Keratinocyte (primary cell): ENCODE data around the gene LRP10. TPM values are rescaled to one million over a fixed set of nuclear protein-coding genes. Genes with fewer than 3 reads are reported as not detected.

Experiments
- DNase-seq: peaks from one replicate; pipeline ENCODE4 v3.0.0-alpha.2; 2011; ENCODE audit warnings: low read depth, missing footprints, low spot score
- FAIRE-seq: peaks from 2 replicates; lab custom pipeline; 2011; peaks lifted over from hg19 to GRCh38; lab: Jason Lieb, UNC
- H2AFZ ChIP-seq: 2 replicates; pipeline ENCODE4 v1.6.0; 2012; ENCODE audit warnings: low read length, control low read depth, inconsistent platforms; ENCODE audit not compliant: control insufficient read depth
- H3K27ac ChIP-seq: 2 replicates; pipeline ENCODE4 v1.5.1; 2011; ENCODE audit warnings: low read length; ENCODE audit not compliant: control insufficient read depth, insufficient read depth
- H3K27me3 ChIP-seq: 3 replicates; pipeline ENCODE4 v1.6.0; 2011; ENCODE audit warnings: low read length; ENCODE audit not compliant: control insufficient read depth, insufficient read depth; ENCODE audit errors: extremely low read depth
- H3K36me3 ChIP-seq, 2 experiments: 2 replicates in 1 of 2; 3 replicates in 1 of 2; pipeline ENCODE4 v1.5.1; 2011; ENCODE audit warnings: low read length in 2 of 2, mild to moderate bottlenecking in 1 of 2; ENCODE audit not compliant: control insufficient read depth in 2 of 2, insufficient read depth in 2 of 2; ENCODE audit errors: extremely low read depth in 1 of 2
- H3K4me1 ChIP-seq: 3 replicates; pipeline ENCODE4 v1.5.1; 2011; ENCODE audit warnings: low read length; ENCODE audit not compliant: control insufficient read depth, insufficient read depth; ENCODE audit errors: extremely low read depth
- H3K4me2 ChIP-seq: 3 replicates; pipeline ENCODE4 v1.6.0; 2011; ENCODE audit warnings: low read depth, low read length; ENCODE audit not compliant: control insufficient read depth, insufficient read depth; ENCODE audit errors: extremely low read depth
- H3K4me3 ChIP-seq, 3 experiments: fragments of 200-600 bp in 1 of 3; sonication (generic) in 1 of 3; 2 replicates in 2 of 3; 3 replicates in 1 of 3; pipeline ENCODE4 v1.5.1; 2011 to 2016; ENCODE audit warnings: low read length in 3 of 3, mild to moderate bottlenecking in 3 of 3, control low read depth in 2 of 3, inconsistent platforms in 1 of 3, low read depth in 1 of 3, mixed read lengths in 1 of 3, mixed run types in 1 of 3, moderate library complexity in 1 of 3; ENCODE audit not compliant: control insufficient read depth in 2 of 3, insufficient read depth in 2 of 3; ENCODE audit errors: extremely low read depth in 1 of 3
- H3K79me2 ChIP-seq: 2 replicates; pipeline ENCODE4 v1.6.0; 2012; ENCODE audit warnings: low read length; ENCODE audit not compliant: control insufficient read depth, insufficient read depth
- H3K9ac ChIP-seq: 3 replicates; pipeline ENCODE4 v1.6.0; 2011; ENCODE audit warnings: low read length; ENCODE audit not compliant: control insufficient read depth, insufficient read depth; ENCODE audit errors: extremely low read depth
- H3K9me1 ChIP-seq: 3 replicates; pipeline ENCODE4 v1.6.0; 2011; ENCODE audit warnings: low read length; ENCODE audit not compliant: control insufficient read depth, insufficient read depth; ENCODE audit errors: extremely low read depth
- H3K9me3 ChIP-seq: 2 replicates; pipeline ENCODE4 v1.5.1; 2012; ENCODE audit warnings: low read depth, low read length; ENCODE audit not compliant: control insufficient read depth
- H4K20me1 ChIP-seq: 3 replicates; pipeline ENCODE4 v1.6.0; 2011; ENCODE audit warnings: low read length; ENCODE audit not compliant: control insufficient read depth, insufficient read depth; ENCODE audit errors: extremely low read depth
- EZH2 ChIP-seq: IDR thresholded peaks from one replicate; pipeline ENCODE4 v1.6.1; 2012; ENCODE audit warnings: inconsistent platforms, mild to moderate bottlenecking, low read length, moderate library complexity
- dilution Hi-C: fragments of 300-500 bp; cut with MboI; formaldehyde crosslinking; loops from one replicate; pipeline ENCODE4 v1.7.0; 2020; ENCODE audit warnings: low sequenced_read_pairs; ENCODE audit not compliant: extremely low pct_ligation_motif_present
- polyA plus RNA-seq, 5 experiments: library from polyadenylated mRNA; depleted of rRNA in 3 of 5; stranded (reverse) in 3 of 5; stranded (forward) in 1 of 5; unstranded in 1 of 5; fragments of >200 nt; gene quantifications; 1 replicate in 1 of 5; 2 replicates in 3 of 5; 3 replicates in 1 of 5; pipeline versions ENCODE4 v1.2.1 to v1.2.3, GENCODE V29; 2011 to 2012; ENCODE audit warnings: missing spikeins in 2 of 5, low read depth in 1 of 5, low replicate concordance in 1 of 5
- TF ChIP-seq, protein P1 (sequence below), 3 experiments: IDR thresholded peaks in 1 of 3; conservative IDR thresholded peaks in 1 of 3; optimal IDR thresholded peaks in 1 of 3; 2 replicates in 2 of 3; 3 replicates in 1 of 3; pipeline versions ENCODE3 to v1.5.1; 2011; ENCODE audit warnings: low read length in 3 of 3, mild to moderate bottlenecking in 3 of 3, moderate library complexity in 2 of 3, control low read depth in 1 of 3, inconsistent platforms in 1 of 3; ENCODE audit not compliant: insufficient read depth in 2 of 3; ENCODE audit errors: extremely low read depth in 1 of 3

LRP10 gene
- polyA plus RNA-seq, 1 donor (not counting 4 experiments of a cell fraction or from before 2014, with no cell fraction given) = 36.7 TPM

GRCh38 chr14:22905627-22906026 lies 34.1 kb downstream of the LRP10 start:
- Histone ChIP-seq H3K4me3 (no peak overlapping the region), H3K79me2 (no peaks in the 10 kb centered on the region), H4K20me1 (no peaks in the 10 kb centered on the region), H3K27ac (no peak overlapping the region), H3K9ac (no peak overlapping the region), H2AFZ (no peak overlapping the region), H3K36me3 (peaks cover 29 to 46% of the 10 kb centered on the region in 2 experiments), H3K9me3 (no peaks in the 10 kb centered on the region), H3K4me1 (no peaks in the 10 kb centered on the region), H3K27me3 (no peaks in the 10 kb centered on the region), H3K4me2 (no peak overlapping the region), H3K9me1 (no peaks in the 10 kb centered on the region)
- dilution Hi-C loops = no loop called here
- TF ChIP-seq, protein P1, sequence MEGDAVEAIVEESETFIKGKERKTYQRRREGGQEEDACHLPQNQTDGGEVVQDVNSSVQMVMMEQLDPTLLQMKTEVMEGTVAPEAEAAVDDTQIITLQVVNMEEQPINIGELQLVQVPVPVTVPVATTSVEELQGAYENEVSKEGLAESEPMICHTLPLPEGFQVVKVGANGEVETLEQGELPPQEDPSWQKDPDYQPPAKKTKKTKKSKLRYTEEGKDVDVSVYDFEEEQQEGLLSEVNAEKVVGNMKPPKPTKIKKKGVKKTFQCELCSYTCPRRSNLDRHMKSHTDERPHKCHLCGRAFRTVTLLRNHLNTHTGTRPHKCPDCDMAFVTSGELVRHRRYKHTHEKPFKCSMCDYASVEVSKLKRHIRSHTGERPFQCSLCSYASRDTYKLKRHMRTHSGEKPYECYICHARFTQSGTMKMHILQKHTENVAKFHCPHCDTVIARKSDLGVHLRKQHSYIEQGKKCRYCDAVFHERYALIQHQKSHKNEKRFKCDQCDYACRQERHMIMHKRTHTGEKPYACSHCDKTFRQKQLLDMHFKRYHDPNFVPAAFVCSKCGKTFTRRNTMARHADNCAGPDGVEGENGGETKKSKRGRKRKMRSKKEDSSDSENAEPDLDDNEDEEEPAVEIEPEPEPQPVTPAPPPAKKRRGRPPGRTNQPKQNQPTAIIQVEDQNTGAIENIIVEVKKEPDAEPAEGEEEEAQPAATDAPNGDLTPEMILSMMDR (optimal IDR thresholded peaks at IDR 0.05 in 1 of 3, IDR thresholded peaks at IDR 0.05 in 1 of 3, conservative IDR thresholded peaks at IDR 0.05 in 1 of 3; ENCODE audit: extremely low read depth in 1 of 3, insufficient read depth in 2 of 3, low read length in 3 of 3) = no peak
- no peak for TF ChIP-seq EZH2
- FAIRE-seq (no peak), DNase-seq (no peak)

- dilution Hi-C loops = no loop called here
- FAIRE-seq = no peak
Measured at GRCh38 chr14:22906073-22906472, 34.5 kb downstream of the LRP10 start.

More at GRCh38 chr14:22906073-22906472, 34.5 kb downstream of the LRP10 start:
- no peak overlapping the region for H3K4me2 ChIP-seq
- TF ChIP-seq, protein P1 (optimal IDR thresholded peaks at IDR 0.05 in 1 of 3, IDR thresholded peaks at IDR 0.05 in 1 of 3, conservative IDR thresholded peaks at IDR 0.05 in 1 of 3; ENCODE audit: extremely low read depth in 1 of 3, insufficient read depth in 2 of 3, low read length in 3 of 3) = no peak
- TF ChIP-seq EZH2 = no peak
- H3K36me3 ChIP-seq = peaks cover 25 to 42% of the 10 kb centered on the region in 2 experiments
- no peaks in the 10 kb centered on the region for H3K9me3 ChIP-seq
- no peak overlapping the region for H3K4me3 ChIP-seq
- no peak overlapping the region for H2AFZ ChIP-seq
- H3K27me3 ChIP-seq = no peaks in the 10 kb centered on the region
- H3K4me1 ChIP-seq = no peaks in the 10 kb centered on the region
- no peak overlapping the region for H3K9ac ChIP-seq
- H4K20me1 ChIP-seq = no peaks in the 10 kb centered on the region
- H3K9me1 ChIP-seq = no peaks in the 10 kb centered on the region
- H3K79me2 ChIP-seq = no peaks in the 10 kb centered on the region
- DNase-seq = no peak
- H3K27ac ChIP-seq = no peak overlapping the region
